Liver (tissue), 9 donors: ENCODE results near the gene ZNF605. TPM values are rescaled to one million over a fixed set of nuclear protein-coding genes. Genes with fewer than 3 reads are reported as not detected.

Experiments
- DNase-seq: peaks from one replicate; pipeline ENCODE4 v3.0.0-alpha.2; 2017; ENCODE audit warnings: low spot score
- H3K27ac ChIP-seq, 2 donors: one replicate each; pipeline ENCODE4 v1.7.0; 2013; ENCODE audit warnings: inconsistent platforms in 2 of 2, low read length in 2 of 2, control low read depth in 1 of 2, low read depth in 1 of 2, mild to moderate bottlenecking in 1 of 2
- H3K27me3 ChIP-seq, 4 donors: one replicate each; pipeline versions ENCODE4 v1.6.1 to v1.7.0; 2013; ENCODE audit warnings: low read length in 3 of 4, inconsistent platforms in 1 of 4, mild to moderate bottlenecking in 1 of 4, moderate library complexity in 1 of 4; ENCODE audit not compliant: control insufficient read depth in 4 of 4, insufficient read depth in 4 of 4
- H3K36me3 ChIP-seq, 4 donors: one replicate each; pipeline versions ENCODE4 v1.6.1 to v1.7.0; 2013; ENCODE audit warnings: low read length in 3 of 4, mild to moderate bottlenecking in 3 of 4, low read depth in 1 of 4, moderate library complexity in 1 of 4; ENCODE audit not compliant: control insufficient read depth in 4 of 4, insufficient read depth in 3 of 4
- H3K4me1 ChIP-seq, 4 donors: one replicate each; pipeline versions ENCODE4 v1.6.1 to v1.7.0; 2013; ENCODE audit warnings: low read length in 3 of 4, mild to moderate bottlenecking in 3 of 4, moderate library complexity in 1 of 4; ENCODE audit not compliant: control insufficient read depth in 4 of 4, insufficient read depth in 4 of 4
- H3K4me3 ChIP-seq, 3 donors: one replicate each; pipeline versions ENCODE4 v1.6.1 to v1.7.0; 2013; ENCODE audit warnings: low read length in 3 of 3, control low read depth in 1 of 3, low read depth in 1 of 3, mild to moderate bottlenecking in 1 of 3
- H3K9ac ChIP-seq, 2 donors: one replicate each; pipeline ENCODE4 v1.7.0; 2013; ENCODE audit warnings: low read length in 2 of 2, mild to moderate bottlenecking in 2 of 2, moderate library complexity in 2 of 2, control low read depth in 1 of 2, low read depth in 1 of 2
- H3K9me3 ChIP-seq, 4 donors: one replicate each; pipeline versions ENCODE4 v1.6.1 to v1.7.0; 2013; ENCODE audit warnings: low read length in 3 of 4; ENCODE audit not compliant: control insufficient read depth in 4 of 4
- ATF3 ChIP-seq: IDR thresholded peaks from 2 replicates; pipeline ENCODE4 v1.6.1; 2016; ENCODE audit warnings: antibody characterized with exemption
- EGR1 ChIP-seq, 2 donors: IDR thresholded peaks; 2 replicates each; pipeline ENCODE4 v1.6.1; 2016 to 2018; ENCODE audit warnings: antibody characterized with exemption in 2 of 2, low read depth in 2 of 2
- FOXA1 ChIP-seq: IDR thresholded peaks from 2 replicates; pipeline ENCODE4 v1.6.1; 2016; ENCODE audit warnings: antibody characterized with exemption
- FOXA2 ChIP-seq: IDR thresholded peaks from 2 replicates; pipeline ENCODE4 v1.6.1; 2016; ENCODE audit warnings: antibody characterized with exemption
- GABPA ChIP-seq, 2 donors: IDR thresholded peaks in 1 of 2; conservative IDR thresholded peaks in 1 of 2; 2 replicates each; pipeline ENCODE4 v1.6.1; 2016; ENCODE audit warnings: antibody characterized with exemption in 2 of 2, mild to moderate bottlenecking in 1 of 2, moderate library complexity in 1 of 2
- HNF4A ChIP-seq, 2 donors: conservative IDR thresholded peaks; 2 replicates each; pipeline ENCODE4 v1.6.1; 2016; ENCODE audit warnings: antibody characterized with exemption in 2 of 2, mild to moderate bottlenecking in 2 of 2
- HNF4G ChIP-seq: IDR thresholded peaks from 2 replicates; pipeline ENCODE4 v1.6.1; 2016; ENCODE audit warnings: antibody characterized with exemption
- JUND ChIP-seq, 2 donors: IDR thresholded peaks; 2 replicates each; pipeline ENCODE4 v1.6.1; 2016; ENCODE audit warnings: antibody characterized with exemption in 2 of 2
- MAX ChIP-seq: IDR thresholded peaks from 2 replicates; pipeline ENCODE4 v1.6.1; 2016; ENCODE audit warnings: antibody characterized with exemption
- NR2F2 ChIP-seq: IDR thresholded peaks from 2 replicates; pipeline ENCODE4 v1.6.1; 2016; ENCODE audit warnings: antibody characterized with exemption
- RAD21 ChIP-seq, 2 donors: IDR thresholded peaks; 2 replicates each; pipeline ENCODE4 v1.6.1; 2016; ENCODE audit warnings: antibody characterized with exemption in 2 of 2, mild to moderate bottlenecking in 2 of 2
- REST ChIP-seq: IDR thresholded peaks from 2 replicates; pipeline ENCODE4 v1.6.1; 2016; ENCODE audit warnings: antibody characterized with exemption, mild to moderate bottlenecking
- RXRA ChIP-seq, 2 donors: IDR thresholded peaks; 2 replicates each; pipeline ENCODE4 v1.6.1; 2017 to 2018; ENCODE audit warnings: antibody characterized with exemption in 2 of 2, mild to moderate bottlenecking in 1 of 2
- SP1 ChIP-seq: IDR thresholded peaks from 2 replicates; pipeline ENCODE4 v1.6.1; 2018; ENCODE audit warnings: antibody characterized with exemption, mild to moderate bottlenecking
- TAF1 ChIP-seq: conservative IDR thresholded peaks from 2 replicates; pipeline ENCODE4 v1.6.1; 2016; ENCODE audit warnings: antibody characterized with exemption, mild to moderate bottlenecking
- YY1 ChIP-seq: IDR thresholded peaks from 2 replicates; pipeline ENCODE4 v1.6.1; 2016; ENCODE audit warnings: antibody characterized with exemption, mild to moderate bottlenecking
- WGBS: extraction: QIAGEN DNeasy Blood & Tissue Kit; methylation state at CpG from one replicate; pipeline ENCODE4 v1.1.7; 2013; 5-methylcytosine and 5-hydroxymethylcytosine counted together
- polyA plus RNA-seq, 2 donors: library from polyadenylated mRNA; stranded (reverse) in 1 of 2; unstranded in 1 of 2; fragments of 200-250 nt in 1 of 2; fragments of >200 nt in 1 of 2; fragmentation: Nextera tagmentation in 1 of 2; extraction: Ambion mirVana in 1 of 2; gene quantifications; one replicate each; pipeline versions ENCODE4 v1.2.1 to v1.2.3, GENCODE V29; 2013 to 2015
- total RNA-seq, 2 donors: library from RNA; depleted of rRNA; stranded (reverse); fragments of >200 nt; gene quantifications; one replicate each; pipeline ENCODE4 v1.2.3, GENCODE V29; 2014
- TF ChIP-seq, protein P1 (sequence below): fragments of 150-350 bp; IDR thresholded peaks from 2 replicates; pipeline ENCODE4 v1.5.1; 2017; ENCODE audit warnings: improper control_type of control experiment, low read depth, low read length; ENCODE audit not compliant: missing input control
- TF ChIP-seq, protein P2 (sequence below): IDR thresholded peaks from 2 replicates; pipeline ENCODE4 v1.6.1; 2016; ENCODE audit warnings: antibody characterized with exemption
- donor health status: healthy.
- donor health status: healthy.
- donor health status: healthy.
- donor health status: healthy.
- donor health status: healthy.

Gene ZNF605
- total and polyA plus RNA-seq, 4 donors = 1.2 to 9.5 (median 3.6) TPM

GRCh38 chr12:132925597-132926414, 30.3 kb downstream of the ZNF605 start:
- peak overlapping the region in 2 of 3 donors; percentile 61 to 73 for H3K4me3 ChIP-seq
- no peaks in the 10 kb centered on the region for H3K27me3 ChIP-seq
- peaks cover 54 to 93% (median 78%) of the 10 kb centered on the region in 4 donors for H3K9me3 ChIP-seq
- H3K27ac ChIP-seq = no peak overlapping the region
- no peak overlapping the region for H3K9ac ChIP-seq
- no peaks in the 10 kb centered on the region for H3K4me1 ChIP-seq
- TF ChIP-seq FOXA1 = no peak
- TF ChIP-seq MAX = no peak
- no peak for TF ChIP-seq GABPA (IDR thresholded peaks at IDR 0.05 in 1 of 2, conservative IDR thresholded peaks at IDR 0.05 in 1 of 2)
- no peak for TF ChIP-seq TAF1
- TF ChIP-seq, protein P1, sequence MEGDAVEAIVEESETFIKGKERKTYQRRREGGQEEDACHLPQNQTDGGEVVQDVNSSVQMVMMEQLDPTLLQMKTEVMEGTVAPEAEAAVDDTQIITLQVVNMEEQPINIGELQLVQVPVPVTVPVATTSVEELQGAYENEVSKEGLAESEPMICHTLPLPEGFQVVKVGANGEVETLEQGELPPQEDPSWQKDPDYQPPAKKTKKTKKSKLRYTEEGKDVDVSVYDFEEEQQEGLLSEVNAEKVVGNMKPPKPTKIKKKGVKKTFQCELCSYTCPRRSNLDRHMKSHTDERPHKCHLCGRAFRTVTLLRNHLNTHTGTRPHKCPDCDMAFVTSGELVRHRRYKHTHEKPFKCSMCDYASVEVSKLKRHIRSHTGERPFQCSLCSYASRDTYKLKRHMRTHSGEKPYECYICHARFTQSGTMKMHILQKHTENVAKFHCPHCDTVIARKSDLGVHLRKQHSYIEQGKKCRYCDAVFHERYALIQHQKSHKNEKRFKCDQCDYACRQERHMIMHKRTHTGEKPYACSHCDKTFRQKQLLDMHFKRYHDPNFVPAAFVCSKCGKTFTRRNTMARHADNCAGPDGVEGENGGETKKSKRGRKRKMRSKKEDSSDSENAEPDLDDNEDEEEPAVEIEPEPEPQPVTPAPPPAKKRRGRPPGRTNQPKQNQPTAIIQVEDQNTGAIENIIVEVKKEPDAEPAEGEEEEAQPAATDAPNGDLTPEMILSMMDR = no peak
- TF ChIP-seq EGR1 (IDR thresholded peaks at IDR 0.05; ENCODE audit: low read depth in 2 of 2) = no peak
- TF ChIP-seq NR2F2 = no peak
- TF ChIP-seq HNF4G = no peak
- no peak for TF ChIP-seq RAD21 (IDR thresholded peaks at IDR 0.05)
- TF ChIP-seq, protein P2, sequence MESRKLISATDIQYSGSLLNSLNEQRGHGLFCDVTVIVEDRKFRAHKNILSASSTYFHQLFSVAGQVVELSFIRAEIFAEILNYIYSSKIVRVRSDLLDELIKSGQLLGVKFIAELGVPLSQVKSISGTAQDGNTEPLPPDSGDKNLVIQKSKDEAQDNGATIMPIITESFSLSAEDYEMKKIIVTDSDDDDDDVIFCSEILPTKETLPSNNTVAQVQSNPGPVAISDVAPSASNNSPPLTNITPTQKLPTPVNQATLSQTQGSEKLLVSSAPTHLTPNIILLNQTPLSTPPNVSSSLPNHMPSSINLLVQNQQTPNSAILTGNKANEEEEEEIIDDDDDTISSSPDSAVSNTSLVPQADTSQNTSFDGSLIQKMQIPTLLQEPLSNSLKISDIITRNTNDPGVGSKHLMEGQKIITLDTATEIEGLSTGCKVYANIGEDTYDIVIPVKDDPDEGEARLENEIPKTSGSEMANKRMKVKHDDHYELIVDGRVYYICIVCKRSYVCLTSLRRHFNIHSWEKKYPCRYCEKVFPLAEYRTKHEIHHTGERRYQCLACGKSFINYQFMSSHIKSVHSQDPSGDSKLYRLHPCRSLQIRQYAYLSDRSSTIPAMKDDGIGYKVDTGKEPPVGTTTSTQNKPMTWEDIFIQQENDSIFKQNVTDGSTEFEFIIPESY = no peak
- TF ChIP-seq FOXA2 = no peak
- no peak for TF ChIP-seq REST
- TF ChIP-seq RXRA (IDR thresholded peaks at IDR 0.05) = no peak
- TF ChIP-seq HNF4A (conservative IDR thresholded peaks at IDR 0.05) = no peak
- TF ChIP-seq ATF3 = no peak
- no peak for TF ChIP-seq JUND (IDR thresholded peaks at IDR 0.05)
- no peak for TF ChIP-seq YY1
- TF ChIP-seq SP1 = no peak
- H3K36me3 ChIP-seq = peaks cover 2 to 39% (median 25%) of the 10 kb centered on the region in 4 donors
- no peak for DNase-seq
- 98% methylated on average over 8 of the region's 8 CpGs for WGBS
